Ovary (tissue), 9 donors: ENCODE data around the gene KIAA1328. TPM values are rescaled to one million over a fixed set of nuclear protein-coding genes. Genes with fewer than 3 reads are reported as not detected.

Source experiments
- DNase-seq, 5 donors: peaks; one replicate each; pipeline ENCODE4 v3.0.0-alpha.2; 2019 to 2020
- H3K27ac ChIP-seq, 2 donors: fragments of 200-600 bp; one replicate each; pipeline versions ENCODE4 v1.5.1 to v1.8.0; 2019 to 2022
- H3K27me3 ChIP-seq: fragments of 200-600 bp; one replicate; pipeline ENCODE4 v1.8.0; 2022
- H3K36me3 ChIP-seq: fragments of 200-600 bp; sonication (generic); one replicate; pipeline ENCODE4 v1.5.1; 2019
- H3K4me1 ChIP-seq: one replicate; pipeline ENCODE4 v1.8.1; 2013; ENCODE audit warnings: mild to moderate bottlenecking, moderate library complexity; ENCODE audit not compliant: insufficient read depth
- H3K4me3 ChIP-seq: fragments of 200-600 bp; sonication (generic); one replicate; pipeline ENCODE4 v1.5.1; 2017
- H3K9me3 ChIP-seq, 2 donors: fragments of 200-600 bp in 1 of 2; sonication (generic) in 1 of 2; one replicate each; pipeline versions ENCODE4 v1.5.1 to v1.8.1; 2013 to 2019; ENCODE audit warnings: mild to moderate bottlenecking in 1 of 2, moderate library complexity in 1 of 2
- CTCF ChIP-seq, 3 donors: fragments of 450-650 bp in 2 of 3; fragments of 200-600 bp in 1 of 3; IDR thresholded peaks; one replicate each; pipeline versions ENCODE4 v1.5.1 to v1.8.0; 2016 to 2022; ENCODE audit warnings: antibody characterized with exemption in 3 of 3, mild to moderate bottlenecking in 1 of 3
- EP300 ChIP-seq: sonication (generic); formaldehyde crosslinking; IDR thresholded peaks from one replicate; pipeline ENCODE4 v1.6.1; 2017; ENCODE audit warnings: antibody characterized with exemption
- POLR2A ChIP-seq: fragments of 450-650 bp; IDR thresholded peaks from one replicate; pipeline ENCODE4 v1.6.1; 2017; ENCODE audit warnings: antibody characterized with exemption, mild to moderate bottlenecking, moderate library complexity
- WGBS, 3 donors: extraction: QIAGEN DNeasy Blood & Tissue Kit in 1 of 3; methylation state at CpG; one replicate each; pipeline versions ENCODE4 v1.1.5 to v1.1.7; 2013 to 2017; 5-methylcytosine and 5-hydroxymethylcytosine counted together
- intact Hi-C, 4 donors: fragments of 100-400 bp; cut with DNase I; formaldehyde crosslinking; loops; one replicate each; pipeline versions ENCODE4 v1.11.0 to v1.15.1; 2022 to 2023
- polyA plus RNA-seq, 2 donors: library from polyadenylated mRNA; stranded (reverse); fragments of 200-250 nt in 1 of 2; fragments of 350-450 nt in 1 of 2; fragmentation: Illumina TruSeq in 1 of 2; extraction: RNeasy Lipid Tissue Mini Kit (QIAGEN cat#74804) in 1 of 2; gene quantifications; one replicate each; pipeline ENCODE4 v1.2.3, GENCODE V29; 2013 to 2014
- total RNA-seq, 7 donors: library from RNA; depleted of rRNA in 2 of 7; stranded (reverse); fragments of >200 nt in 2 of 7; fragmentation: NEBNext Ultra II Directional in 3 of 7; extraction: Animal tissue kit (Norgen Biotek cat#: 25700) in 3 of 7; gene quantifications; one replicate each; pipeline versions ENCODE4 v1.1.0 to v1.2.4, GENCODE V29; 2016 to 2023
- donor health status: DM: no; HTN: no; CAD: no; lungs with moderate emphysema.
- donor health status: DM: no; HTN: no; CAD: no.
- donor health status: Bipolar disorder and iron deficiency.
- donor health status: DM: yes; HTN: yes; CAD: no.
- donor health status: DM: no; HTN: no; CAD: no.
- donor health status: DM: yes; HTN: yes; CAD: no.

KIAA1328 gene
- total and polyA plus RNA-seq, 9 donors = 6.7 to 38.3 (median 18.7) TPM

GRCh38 chr18:36817039-36817438, 11.9 kb upstream of the KIAA1328 start:
- Histone ChIP-seq H3K27ac (no peak overlapping the region), H3K27me3 (no peaks in the 10 kb centered on the region), H3K36me3 (no peaks in the 10 kb centered on the region), H3K4me1 (peaks cover 6% of the 10 kb centered on the region), H3K9me3 (no peaks in the 10 kb centered on the region), H3K4me3 (no peak overlapping the region)
- 81 to 91% (median 91%) methylated on average over 1 of the region's 1 CpG for WGBS, 3 donors
- TF ChIP-seq POLR2A = no peak
- no peak for TF ChIP-seq EP300
- TF ChIP-seq CTCF (IDR thresholded peaks at IDR 0.05) = no peak
- DNase-seq = no peak
- intact Hi-C loops = loop anchor here in 1 of 4 donors (5.0 to 10.0 kb wide), 2 partner anchors 220 to 522 kb away; partner anchors contain the start of gene FHOD3

GRCh38 chr18:36818652-36819051, 10.3 kb upstream of the KIAA1328 start:
- DNase-seq = no peak
- TF ChIP-seq EP300 (no peak), POLR2A (no peak), CTCF (IDR thresholded peaks at IDR 0.05) (no peak)
- Histone ChIP-seq H3K9me3 (no peaks in the 10 kb centered on the region), H3K27ac (no peak overlapping the region), H3K4me1 (peaks cover 1% of the 10 kb centered on the region), H3K4me3 (no peak overlapping the region), H3K27me3 (no peaks in the 10 kb centered on the region), H3K36me3 (no peaks in the 10 kb centered on the region)
- intact Hi-C loops = loop anchor here in 1 of 4 donors (5.0 to 10.0 kb wide), 2 partner anchors 221 to 524 kb away; partner anchors contain the start of gene FHOD3
- WGBS, 3 donors = 84 to 92% (median 88%) methylated on average over 3 of the region's 3 CpGs

- Histone ChIP-seq H3K27me3 (no peaks in the 10 kb centered on the region), H3K36me3 (no peaks in the 10 kb centered on the region)
- intact Hi-C loops = loop anchor here in 1 of 4 donors (5.0 to 10.0 kb wide), 2 partner anchors 222 to 525 kb away; partner anchors contain the start of gene FHOD3
These were observed 9.3 kb upstream of the KIAA1328 start for GRCh38 chr18:36819621-36820020.

GRCh38 chr18:36821681-36822080, 7.2 kb upstream of the KIAA1328 start:
- intact Hi-C loops = no loop called here
- no peak overlapping the region for H3K27ac ChIP-seq
- WGBS, 3 donors = 94 to 98% (median 96%) methylated on average over 4 of the region's 4 CpGs
- TF ChIP-seq POLR2A = no peak
- no peak for TF ChIP-seq EP300
- TF ChIP-seq CTCF (IDR thresholded peaks at IDR 0.05) = no peak
- no peaks in the 10 kb centered on the region for H3K4me1 ChIP-seq
- no peaks in the 10 kb centered on the region for H3K36me3 ChIP-seq
- no peak for DNase-seq
- no peaks in the 10 kb centered on the region for H3K27me3 ChIP-seq
- no peaks in the 10 kb centered on the region for H3K9me3 ChIP-seq
- H3K4me3 ChIP-seq = no peak overlapping the region

More at GRCh38 chr18:36819621-36820020, 9.3 kb upstream of the KIAA1328 start:
- Histone ChIP-seq H3K4me1 (peaks cover 1% of the 10 kb centered on the region), H3K4me3 (no peak overlapping the region), H3K9me3 (no peaks in the 10 kb centered on the region), H3K27ac (no peak overlapping the region)
- DNase-seq = no peak
- TF ChIP-seq CTCF (IDR thresholded peaks at IDR 0.05) (no peak), POLR2A (no peak), EP300 (no peak)
